ENCODE results near the gene FLT3.

FLT3 gene

DNA sequence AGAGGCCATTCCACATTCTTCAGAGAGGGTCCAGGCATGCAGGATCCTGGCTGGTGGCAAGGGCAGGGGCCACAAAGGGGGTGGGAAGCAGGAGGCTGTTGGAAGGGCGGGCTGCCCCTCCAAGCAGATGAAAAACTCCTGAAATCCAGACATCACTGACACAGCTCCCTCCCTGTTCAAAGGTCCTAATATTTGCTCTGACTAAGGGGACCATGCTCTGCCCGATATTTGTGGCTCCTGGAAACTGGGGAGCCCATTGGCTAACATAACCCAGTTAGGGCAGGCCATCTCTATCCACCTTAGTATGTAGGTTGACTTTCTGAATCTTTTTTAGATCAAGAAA lies 127.9 kb downstream of the FLT3 start:
- peaks cover 99% of the 10 kb centered on the region for H3K27me3 ChIP-seq (ENCODE audit: insufficient read depth, low read length)
- no peaks in the 10 kb centered on the region for H3K4me1 ChIP-seq (ENCODE audit: control insufficient read depth, insufficient read depth, low read length, unreplicated experiment)
- H2AFZ ChIP-seq (ENCODE audit: low read length, unreplicated experiment) = no peak overlapping the region
- H3K4me3 ChIP-seq (ENCODE audit: low read depth, low read length) = no peak overlapping the region
- no peaks in the 10 kb centered on the region for H3K36me3 ChIP-seq (ENCODE audit: insufficient read depth, low read length)
- no peaks in the 10 kb centered on the region for H3K79me2 ChIP-seq (ENCODE audit: control insufficient read depth, insufficient read depth, low read length, unreplicated experiment)
- no peak overlapping the region for H3K27ac ChIP-seq (ENCODE audit: low read depth, low read length)

DNA sequence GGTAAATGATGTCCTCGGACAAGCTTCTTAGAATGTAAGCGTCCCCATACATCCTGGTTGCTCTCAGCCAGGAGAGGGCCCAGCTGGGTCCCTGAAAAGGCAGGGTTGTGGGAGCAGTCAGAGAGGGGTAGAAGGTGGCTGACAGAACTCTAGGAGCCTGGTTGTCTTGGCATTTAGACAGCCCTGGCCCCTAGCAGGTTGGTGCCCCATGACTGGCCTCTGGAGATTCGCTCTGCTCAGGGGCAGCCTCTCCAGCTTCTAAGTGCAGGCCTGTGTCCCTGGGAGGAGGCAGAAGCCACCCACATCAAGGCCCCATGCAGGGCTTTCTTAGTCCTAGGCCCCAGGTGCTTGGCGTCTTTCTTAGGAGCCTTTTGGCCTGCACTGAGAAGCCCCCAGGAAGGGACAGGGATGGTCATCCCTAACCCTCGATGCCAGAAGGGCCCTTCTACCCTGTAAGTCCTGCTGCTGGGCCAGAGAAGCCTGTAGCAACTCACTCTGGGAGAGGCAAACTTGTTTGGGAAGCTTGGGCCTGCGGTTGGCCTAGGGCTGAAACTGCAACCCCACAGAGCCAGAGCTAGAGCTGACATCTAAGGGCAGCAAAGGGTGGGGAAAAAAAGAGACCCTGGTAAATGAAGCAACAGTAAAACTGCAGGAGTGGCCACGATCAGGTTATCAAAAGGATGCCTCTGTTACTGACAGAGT lies 128.4 kb downstream of the FLT3 start:
- Histone ChIP-seq H3K4me1 (ENCODE audit: control insufficient read depth, insufficient read depth, low read length, unreplicated experiment) (no peaks in the 10 kb centered on the region), H2AFZ (ENCODE audit: low read length, unreplicated experiment) (no peak overlapping the region), H3K27me3 (ENCODE audit: insufficient read depth, low read length) (peaks cover 100% of the 10 kb centered on the region), H3K4me3 (ENCODE audit: low read depth, low read length) (no peak overlapping the region), H3K36me3 (ENCODE audit: insufficient read depth, low read length) (no peaks in the 10 kb centered on the region), H3K79me2 (ENCODE audit: control insufficient read depth, insufficient read depth, low read length, unreplicated experiment) (no peaks in the 10 kb centered on the region), H3K27ac (ENCODE audit: low read depth, low read length) (no peak overlapping the region)

DNA sequence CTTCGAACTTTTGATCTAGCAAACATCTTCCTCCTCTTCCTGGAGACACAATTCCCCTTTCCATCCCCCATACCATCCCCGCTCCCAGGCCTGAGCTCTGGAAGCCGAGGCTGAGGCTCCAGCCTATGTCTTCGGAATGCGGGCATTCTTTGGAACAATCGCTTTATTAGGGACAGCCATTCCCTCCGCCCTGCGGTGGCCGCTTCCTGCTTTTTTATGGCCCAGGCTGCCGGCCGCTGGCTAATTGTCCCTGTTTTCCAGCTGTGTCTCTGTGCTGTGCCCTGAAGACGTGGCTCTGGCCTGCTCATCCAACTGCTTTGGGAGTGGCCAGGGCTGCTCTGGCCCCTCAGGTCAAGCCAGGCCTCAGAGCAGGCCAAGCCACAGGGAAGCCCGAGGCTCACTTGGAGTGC lies 129.1 kb downstream of the FLT3 start:
- Histone ChIP-seq H3K27ac (ENCODE audit: low read depth, low read length) (no peak overlapping the region), H3K79me2 (ENCODE audit: control insufficient read depth, insufficient read depth, low read length, unreplicated experiment) (no peaks in the 10 kb centered on the region), H3K27me3 (ENCODE audit: insufficient read depth, low read length) (peaks cover 100% of the 10 kb centered on the region), H3K36me3 (ENCODE audit: insufficient read depth, low read length) (no peaks in the 10 kb centered on the region), H2AFZ (ENCODE audit: low read length, unreplicated experiment) (no peak overlapping the region), H3K4me1 (ENCODE audit: control insufficient read depth, insufficient read depth, low read length, unreplicated experiment) (no peaks in the 10 kb centered on the region), H3K4me3 (ENCODE audit: low read depth, low read length) (no peak overlapping the region)

DNA sequence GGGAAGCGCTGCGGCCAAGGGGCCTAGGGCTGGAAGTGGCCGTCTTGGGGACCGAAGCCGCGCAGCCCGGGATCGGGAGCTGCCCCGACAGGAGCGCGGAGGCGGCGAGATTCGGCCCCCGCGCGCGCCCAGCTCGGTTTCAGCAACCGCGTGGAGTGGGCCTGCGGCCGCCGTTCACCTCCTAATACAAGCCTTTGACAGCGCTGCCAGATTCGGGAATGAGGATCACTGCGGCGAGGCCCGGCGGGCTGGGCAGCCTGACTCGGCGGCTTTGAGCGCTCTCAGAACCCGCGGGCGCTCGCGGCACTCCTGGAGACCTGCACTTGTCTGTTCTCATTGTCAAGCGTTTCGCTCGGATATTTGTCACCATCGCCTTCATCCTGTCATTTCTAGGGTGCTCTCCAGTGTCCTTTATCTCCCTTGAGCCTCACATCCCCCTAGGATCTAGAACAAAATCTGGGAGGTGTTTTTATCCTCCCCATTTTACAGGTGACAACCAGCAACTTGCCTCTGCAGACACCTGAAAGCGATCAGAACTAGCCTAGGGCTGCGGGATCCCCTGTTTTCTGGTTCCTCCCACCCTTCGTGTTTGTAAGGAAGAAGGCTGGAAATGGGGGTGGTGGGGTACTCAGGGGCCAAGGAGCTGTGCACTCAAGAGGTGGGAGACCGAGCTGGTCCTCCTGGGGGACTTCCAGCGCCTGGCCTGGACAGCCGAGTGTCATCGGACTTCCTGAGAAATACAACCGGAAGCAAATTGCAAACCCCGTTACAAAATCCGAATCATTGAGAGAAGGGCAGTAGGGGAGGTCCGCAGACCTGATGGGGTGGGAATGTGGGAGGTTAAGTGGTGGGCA lies 129.8 kb downstream of the FLT3 start:
- H3K4me3 ChIP-seq (ENCODE audit: low read depth, low read length) = no peak overlapping the region
- no peak overlapping the region for H3K27ac ChIP-seq (ENCODE audit: low read depth, low read length)
- H3K36me3 ChIP-seq (ENCODE audit: insufficient read depth, low read length) = no peaks in the 10 kb centered on the region
- no peak overlapping the region for H2AFZ ChIP-seq (ENCODE audit: low read length, unreplicated experiment)
- no peaks in the 10 kb centered on the region for H3K79me2 ChIP-seq (ENCODE audit: control insufficient read depth, insufficient read depth, low read length, unreplicated experiment)
- H3K27me3 ChIP-seq (ENCODE audit: insufficient read depth, low read length) = peaks cover 100% of the 10 kb centered on the region
- H3K4me1 ChIP-seq (ENCODE audit: control insufficient read depth, insufficient read depth, low read length, unreplicated experiment) = no peaks in the 10 kb centered on the region

DNA sequence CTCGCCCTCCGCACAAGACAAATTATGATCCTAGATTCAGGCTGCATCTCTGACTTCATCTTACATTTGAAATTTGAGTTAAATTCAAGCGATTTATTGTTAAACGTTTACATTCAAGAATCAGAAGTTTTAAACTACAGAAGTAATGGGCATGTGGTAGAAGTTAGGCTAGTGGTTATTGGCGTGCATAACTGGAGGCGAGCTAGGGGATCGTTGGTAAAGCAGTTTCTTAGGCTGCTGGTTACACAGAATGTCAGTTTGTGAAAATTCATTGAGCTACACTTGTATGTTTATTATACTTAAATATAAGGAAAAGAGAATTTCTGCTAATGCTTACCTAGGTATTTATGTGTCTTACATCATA lies 130.5 kb downstream of the FLT3 start:
- Histone ChIP-seq H3K4me3 (ENCODE audit: low read depth, low read length) (no peak overlapping the region), H3K27me3 (ENCODE audit: insufficient read depth, low read length) (peaks cover 100% of the 10 kb centered on the region), H3K36me3 (ENCODE audit: insufficient read depth, low read length) (no peaks in the 10 kb centered on the region), H3K79me2 (ENCODE audit: control insufficient read depth, insufficient read depth, low read length, unreplicated experiment) (no peaks in the 10 kb centered on the region), H2AFZ (ENCODE audit: low read length, unreplicated experiment) (no peak overlapping the region), H3K27ac (ENCODE audit: low read depth, low read length) (no peak overlapping the region), H3K4me1 (ENCODE audit: control insufficient read depth, insufficient read depth, low read length, unreplicated experiment) (no peaks in the 10 kb centered on the region)

DNA sequence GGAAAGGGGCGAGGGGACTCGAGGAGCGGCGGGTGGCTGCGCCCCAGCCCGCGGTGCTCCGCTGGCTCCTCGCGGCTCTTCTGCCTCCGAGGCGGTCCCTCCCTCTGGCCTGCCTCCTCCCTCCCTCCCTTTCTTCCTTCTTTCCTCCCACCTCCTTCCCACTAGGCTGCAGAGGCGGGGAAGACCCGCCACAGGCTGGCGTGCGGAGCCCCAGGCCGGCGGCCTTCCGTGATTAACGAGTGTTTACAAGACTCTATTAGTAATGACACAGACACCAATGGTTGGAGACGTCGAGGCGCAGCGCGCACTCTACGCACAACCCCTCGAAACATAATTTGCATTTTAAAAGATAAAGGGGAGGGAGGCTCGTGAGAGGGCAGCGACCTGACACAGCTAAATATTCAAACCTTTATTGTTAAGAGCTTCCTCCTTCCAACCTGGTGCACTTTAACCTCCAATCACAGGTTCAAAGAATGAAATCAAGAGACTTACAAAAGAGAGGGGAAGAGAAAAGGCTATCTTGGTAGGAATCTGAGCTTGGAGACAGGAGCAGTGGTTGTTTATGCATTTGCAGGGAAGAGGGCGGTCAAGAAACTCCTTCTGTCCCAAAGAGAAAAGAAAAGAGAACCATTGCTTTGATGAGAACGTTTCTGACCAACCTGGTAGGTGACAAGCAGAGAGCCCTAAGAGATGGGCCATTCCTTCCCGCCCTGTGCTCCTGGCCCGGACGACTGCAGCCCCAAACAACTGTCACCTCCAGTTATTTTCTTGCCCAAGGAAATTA lies 131.1 kb downstream of the FLT3 start, which contains the start of gene CDX2:
TSS of gene CDX2 (minus strand) at position 234 of the 784 bp plus-strand sequence. CDS start 309 bp downstream, outside the sequence.
- H2AFZ ChIP-seq (ENCODE audit: low read length, unreplicated experiment) = no peak within 1 kb of the TSS
- no peaks in the 10 kb centered on the region for H3K79me2 ChIP-seq (ENCODE audit: control insufficient read depth, insufficient read depth, low read length, unreplicated experiment)
- no peaks in the 10 kb centered on the region for H3K4me1 ChIP-seq (ENCODE audit: control insufficient read depth, insufficient read depth, low read length, unreplicated experiment)
- H3K4me3 ChIP-seq (ENCODE audit: low read depth, low read length) = no peak within 1 kb of the TSS
- peaks cover 100% of the 10 kb centered on the region for H3K27me3 ChIP-seq (ENCODE audit: insufficient read depth, low read length)
- no peaks in the 10 kb centered on the region for H3K36me3 ChIP-seq (ENCODE audit: insufficient read depth, low read length)
- no peak within 1 kb of the TSS for H3K27ac ChIP-seq (ENCODE audit: low read depth, low read length)

DNA sequence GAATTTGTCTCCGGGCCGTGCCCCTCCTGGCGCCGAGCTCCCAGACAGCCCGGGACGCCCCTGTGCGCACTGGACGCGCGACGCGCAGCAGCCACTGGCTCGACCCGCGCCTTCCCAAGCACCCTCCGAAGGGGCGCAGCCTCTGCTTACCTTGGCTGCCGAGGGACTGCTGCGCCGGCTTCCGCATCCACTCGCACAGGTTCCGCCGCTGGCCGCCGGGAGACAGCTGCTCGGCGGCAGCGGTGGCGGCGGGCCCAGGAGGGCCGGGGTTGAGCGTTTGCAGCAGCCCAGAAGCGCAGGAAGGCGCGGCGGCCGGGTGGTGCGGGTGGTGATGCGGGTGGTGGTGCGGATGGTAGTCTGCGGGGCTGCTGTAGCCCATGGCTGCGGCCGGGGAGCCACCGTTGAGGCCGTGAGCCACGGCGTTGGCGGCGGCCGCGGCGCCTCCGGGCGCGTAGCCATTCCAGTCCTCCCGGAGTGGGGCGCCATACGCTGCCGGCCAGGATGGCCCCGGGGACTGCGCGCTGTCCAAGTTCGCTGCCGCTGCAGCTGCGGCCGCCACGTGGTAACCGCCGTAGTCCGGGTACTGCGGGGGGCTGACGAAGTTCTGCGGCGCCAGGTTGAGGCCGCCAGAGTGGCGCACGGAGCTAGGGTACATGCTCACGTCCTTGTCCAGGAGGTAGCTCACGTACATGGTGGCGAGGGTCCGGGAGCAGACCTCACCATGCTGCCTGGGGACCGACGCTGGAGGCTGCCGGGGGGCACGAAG lies 131.9 kb downstream of the FLT3 start:
- Histone ChIP-seq H3K27me3 (ENCODE audit: insufficient read depth, low read length) (peaks cover 100% of the 10 kb centered on the region), H3K4me3 (ENCODE audit: low read depth, low read length) (no peak overlapping the region), H3K79me2 (ENCODE audit: control insufficient read depth, insufficient read depth, low read length, unreplicated experiment) (no peaks in the 10 kb centered on the region), H3K4me1 (ENCODE audit: control insufficient read depth, insufficient read depth, low read length, unreplicated experiment) (no peaks in the 10 kb centered on the region), H2AFZ (ENCODE audit: low read length, unreplicated experiment) (no peak overlapping the region), H3K36me3 (ENCODE audit: insufficient read depth, low read length) (no peaks in the 10 kb centered on the region), H3K27ac (ENCODE audit: low read depth, low read length) (no peak overlapping the region)

DNA sequence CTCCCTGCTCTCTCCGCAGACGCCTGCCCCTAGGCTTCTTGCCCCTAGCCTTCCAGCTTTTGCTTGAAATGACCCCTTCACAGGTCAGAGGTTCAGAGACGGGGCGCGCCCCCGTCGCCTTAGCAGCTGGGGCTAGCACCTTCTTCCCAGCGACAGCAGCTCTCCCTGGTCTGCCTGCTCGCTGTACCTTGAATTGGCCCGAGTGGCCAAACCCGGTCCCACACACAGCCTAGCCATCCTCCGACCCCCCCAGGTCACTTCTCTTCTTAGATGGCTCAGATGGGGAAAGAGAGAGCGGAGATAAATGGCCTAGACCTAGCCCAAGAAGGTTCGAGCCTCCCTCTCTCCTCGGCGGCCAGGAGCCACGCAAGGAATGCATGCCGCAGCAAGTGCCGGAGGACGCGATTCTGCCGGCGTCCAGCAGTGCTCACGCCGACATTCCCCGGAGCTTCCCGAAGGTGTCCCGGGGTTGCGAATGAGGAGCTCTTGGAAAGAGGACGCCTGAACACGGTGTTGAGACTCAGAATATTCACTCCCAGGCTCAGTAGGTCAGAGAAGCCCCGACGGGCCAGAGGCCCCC lies 132.6 kb downstream of the FLT3 start:
- Histone ChIP-seq H3K36me3 (ENCODE audit: insufficient read depth, low read length) (no peaks in the 10 kb centered on the region), H3K79me2 (ENCODE audit: control insufficient read depth, insufficient read depth, low read length, unreplicated experiment) (no peaks in the 10 kb centered on the region), H3K27ac (ENCODE audit: low read depth, low read length) (no peak overlapping the region), H3K4me1 (ENCODE audit: control insufficient read depth, insufficient read depth, low read length, unreplicated experiment) (no peaks in the 10 kb centered on the region), H3K4me3 (ENCODE audit: low read depth, low read length) (no peak overlapping the region), H2AFZ (ENCODE audit: low read length, unreplicated experiment) (no peak overlapping the region), H3K27me3 (ENCODE audit: insufficient read depth, low read length) (peaks cover 100% of the 10 kb centered on the region)

DNA sequence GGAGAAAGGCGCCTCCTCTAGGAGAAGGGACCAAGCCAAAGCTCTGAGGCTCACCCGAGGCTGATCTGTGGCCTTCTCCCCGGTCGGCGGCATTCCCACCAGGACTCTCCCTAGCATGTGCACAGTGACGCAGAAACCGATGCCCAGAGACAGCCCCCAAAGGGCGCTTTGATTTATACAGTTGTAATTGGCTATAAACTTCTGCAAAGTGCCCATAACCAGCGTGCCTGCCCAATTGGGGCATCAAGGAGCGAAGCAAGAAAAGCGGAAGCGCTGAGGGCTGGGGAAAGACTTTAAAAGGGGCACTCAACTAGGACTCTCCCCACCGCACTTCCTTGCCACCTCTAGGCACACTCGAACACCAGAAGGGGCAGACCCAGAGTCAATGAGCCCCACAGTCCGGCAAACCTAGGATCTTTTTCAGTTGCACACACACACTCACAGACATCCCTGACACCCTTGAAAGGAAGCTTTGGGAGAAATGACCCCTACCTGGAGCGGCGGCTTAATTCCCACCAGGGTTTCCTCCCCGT lies 133.1 kb downstream of the FLT3 start:
- Histone ChIP-seq H3K27me3 (ENCODE audit: insufficient read depth, low read length) (peaks cover 100% of the 10 kb centered on the region), H3K79me2 (ENCODE audit: control insufficient read depth, insufficient read depth, low read length, unreplicated experiment) (no peaks in the 10 kb centered on the region), H2AFZ (ENCODE audit: low read length, unreplicated experiment) (no peak overlapping the region), H3K4me1 (ENCODE audit: control insufficient read depth, insufficient read depth, low read length, unreplicated experiment) (no peaks in the 10 kb centered on the region), H3K27ac (ENCODE audit: low read depth, low read length) (no peak overlapping the region), H3K4me3 (ENCODE audit: low read depth, low read length) (no peak overlapping the region), H3K36me3 (ENCODE audit: insufficient read depth, low read length) (no peaks in the 10 kb centered on the region)
